CD4-positive, CD25-positive, alpha-beta regulatory T cell (primary cell): ENCODE measurements around the gene NEAT1. TPM values are rescaled to one million over a fixed set of nuclear protein-coding genes. Genes with fewer than 3 reads are reported as not detected.

Experiments
- ATAC-seq, 2 donors: fragments of 150-1000 bp; cut with Tn5 transposase; one replicate each; pipeline ENCODE4 v1.10.0; 2021; ENCODE audit warnings: low read depth in 2 of 2, moderate number of reproducible peaks in 2 of 2, moderate library complexity in 1 of 2
- DNase-seq, 3 donors: peaks; one replicate each; pipeline versions ENCODE4 v3.0.0 to v3.0.0-alpha.2; 2012 to 2022; ENCODE audit warnings: mixed read lengths in 1 of 3
- H3K27ac ChIP-seq: one replicate; pipeline ENCODE4 v1.7.0; 2013; ENCODE audit warnings: mild to moderate bottlenecking, low read length; ENCODE audit not compliant: insufficient read depth, poor library complexity, severe bottlenecking
- H3K27me3 ChIP-seq: one replicate; pipeline ENCODE4 v1.7.0; 2013; ENCODE audit warnings: low read length; ENCODE audit not compliant: control insufficient read depth, insufficient read depth
- H3K36me3 ChIP-seq: one replicate; pipeline ENCODE4 v1.7.0; 2013; ENCODE audit warnings: mild to moderate bottlenecking, low read length, moderate library complexity; ENCODE audit not compliant: control insufficient read depth, insufficient read depth
- H3K4me1 ChIP-seq: 2 replicates; pipeline ENCODE4 v1.7.0; 2013; ENCODE audit warnings: mild to moderate bottlenecking, low read length; ENCODE audit not compliant: insufficient read depth, control insufficient read depth, poor library complexity, severe bottlenecking
- H3K4me3 ChIP-seq: one replicate; pipeline ENCODE4 v1.7.0; 2013; ENCODE audit warnings: low read depth, mild to moderate bottlenecking, low read length, moderate library complexity
- H3K9me3 ChIP-seq, 2 experiments: 1 replicate in 1 of 2; 2 replicates in 1 of 2; pipeline ENCODE4 v1.7.0; 2013; ENCODE audit warnings: low read length in 2 of 2, mild to moderate bottlenecking in 1 of 2, moderate library complexity in 1 of 2; ENCODE audit not compliant: control insufficient read depth in 2 of 2
- H3K27ac Mint-ChIP-seq, 3 donors: one replicate each; pipeline ENCODE4 v1.8.0; 2020 to 2022; ENCODE audit warnings: mild to moderate bottlenecking in 3 of 3, mixed read lengths in 3 of 3, moderate library complexity in 2 of 3
- H3K27me3 Mint-ChIP-seq: one replicate; pipeline ENCODE4 v1.8.0; 2022; ENCODE audit warnings: mild to moderate bottlenecking, mixed read lengths
- H3K36me3 Mint-ChIP-seq: one replicate; pipeline ENCODE4 v1.8.0; 2020; ENCODE audit warnings: mixed read lengths
- H3K4me1 Mint-ChIP-seq, 4 donors: one replicate each; pipeline ENCODE4 v1.8.0; 2020 to 2022; ENCODE audit warnings: mixed read lengths in 4 of 4, mild to moderate bottlenecking in 1 of 4
- H3K4me3 Mint-ChIP-seq, 4 donors: one replicate each; pipeline ENCODE4 v1.8.0; 2020 to 2022; ENCODE audit warnings: mild to moderate bottlenecking in 4 of 4, mixed read lengths in 4 of 4, moderate library complexity in 3 of 4
- H3K9me3 Mint-ChIP-seq, 7 donors: one replicate each; pipeline ENCODE4 v1.8.0; 2020 to 2022; ENCODE audit warnings: mixed read lengths in 7 of 7, mild to moderate bottlenecking in 3 of 7, moderate library complexity in 2 of 7
- polyA plus RNA-seq, 4 donors: library from polyadenylated mRNA; unstranded; fragments of 300-500 nt; fragmentation: Illumina TruSeq; gene quantifications; one replicate each; pipeline ENCODE4 v1.2.3, GENCODE V29; 2021
- total RNA-seq: library from RNA; stranded (reverse); gene quantifications from one replicate; pipeline ENCODE4 v1.2.3, GENCODE V29; 2022

Gene NEAT1
- total and polyA plus RNA-seq, 5 donors from 2014 or later, result 1.4 to 890 (median 2.1) TPM

GRCh38 chr11:65488273-65489034 lies 65.9 kb downstream of the NEAT1 start:
- Mint-ChIP-seq H3K4me3 (no peak overlapping the region), H3K36me3 (no peaks in the 10 kb centered on the region), H3K27ac (peak overlapping the region in 1 of 3 donors; percentile 60), H3K4me1 (peaks cover 0 to 34% (median 11%) of the 10 kb centered on the region in 4 donors), H3K9me3 (no peaks in the 10 kb centered on the region), H3K27me3 (peaks cover 10% of the 10 kb centered on the region)
- no peak overlapping the region for H3K27ac ChIP-seq
- ATAC-seq (no peak), DNase-seq (no peak)
- H3K27me3 ChIP-seq, result no peaks in the 10 kb centered on the region
- H3K4me1 ChIP-seq, result no peaks in the 10 kb centered on the region
- no peak overlapping the region for H3K4me3 ChIP-seq
- no peaks in the 10 kb centered on the region for H3K9me3 ChIP-seq
- H3K36me3 ChIP-seq, result no peaks in the 10 kb centered on the region

DNA sequence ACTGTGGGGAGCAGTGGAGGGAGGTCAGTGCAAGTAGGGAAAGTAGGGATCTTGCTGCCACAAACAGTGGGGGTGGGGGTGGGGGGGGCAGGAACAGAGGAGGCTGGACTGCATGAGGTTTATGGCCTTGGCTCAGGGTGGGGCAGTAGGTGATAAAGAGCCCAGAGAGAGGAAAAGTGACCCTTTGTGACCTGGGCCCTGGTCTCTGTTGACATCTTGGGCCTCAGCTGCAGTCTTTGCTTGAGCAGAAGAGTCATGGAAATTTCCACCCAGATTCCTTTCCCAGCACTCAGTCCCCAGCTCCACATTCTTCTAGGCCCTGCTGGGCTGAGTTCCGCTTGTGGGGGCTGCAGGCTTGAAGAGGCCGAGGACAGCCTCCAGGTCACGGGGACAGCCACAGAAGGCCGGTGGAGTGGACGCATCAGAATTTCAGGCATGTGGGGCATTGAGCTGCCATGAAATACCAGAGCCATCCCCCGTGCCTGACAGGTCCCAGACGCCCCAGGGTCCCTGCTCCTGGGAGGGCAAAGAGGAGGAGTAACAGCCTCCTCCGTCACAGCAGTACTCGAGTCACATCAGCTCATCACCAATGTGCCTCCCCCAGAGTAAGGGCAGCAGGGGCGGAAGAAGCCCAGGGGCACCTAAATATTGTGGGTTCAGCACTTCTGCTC lies 66.6 kb downstream of the NEAT1 start:
- Histone ChIP-seq H3K4me3 (no peak overlapping the region), H3K36me3 (no peaks in the 10 kb centered on the region), H3K27me3 (no peaks in the 10 kb centered on the region), H3K27ac (no peak overlapping the region), H3K9me3 (no peaks in the 10 kb centered on the region), H3K4me1 (no peaks in the 10 kb centered on the region)
- Mint-ChIP-seq H3K9me3 (no peaks in the 10 kb centered on the region), H3K4me1 (peaks cover 0 to 34% (median 11%) of the 10 kb centered on the region in 4 donors), H3K27ac (peak overlapping the region in 1 of 3 donors; percentile 41), H3K36me3 (no peaks in the 10 kb centered on the region), H3K4me3 (no peak overlapping the region), H3K27me3 (peaks cover 10% of the 10 kb centered on the region)
- no peak for ATAC-seq
- DNase-seq, result no peak

GRCh38 chr11:65489706-65490320 lies 67.2 kb downstream of the NEAT1 start:
- Histone ChIP-seq H3K9me3 (no peaks in the 10 kb centered on the region), H3K27ac (no peak overlapping the region), H3K36me3 (no peaks in the 10 kb centered on the region), H3K4me3 (no peak overlapping the region), H3K4me1 (no peaks in the 10 kb centered on the region), H3K27me3 (no peaks in the 10 kb centered on the region)
- no peak for ATAC-seq
- Mint-ChIP-seq H3K27ac (peak overlapping the region in 1 of 3 donors; percentile 41), H3K27me3 (peaks cover 9% of the 10 kb centered on the region), H3K36me3 (no peaks in the 10 kb centered on the region), H3K4me1 (peaks cover 0 to 38% (median 13%) of the 10 kb centered on the region in 4 donors), H3K9me3 (no peaks in the 10 kb centered on the region), H3K4me3 (no peak overlapping the region)
- DNase-seq, result no peak

DNA sequence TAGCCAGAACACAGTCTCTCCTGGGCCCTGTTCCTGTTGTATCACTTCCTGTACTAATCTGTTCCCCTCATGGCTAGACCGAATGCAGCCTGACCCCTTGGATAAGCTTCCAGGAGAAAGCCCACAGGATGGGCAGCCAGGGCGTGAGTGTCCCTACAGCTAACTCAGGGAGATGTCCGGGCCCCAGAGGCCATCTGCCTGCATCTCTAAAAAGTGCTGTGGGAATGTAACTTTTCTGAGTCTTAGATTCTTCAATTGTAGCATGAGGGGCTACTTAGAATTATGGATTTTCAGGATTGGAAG lies 68.5 kb downstream of the NEAT1 start:
- peaks cover 0 to 43% (median 13%) of the 10 kb centered on the region in 4 donors for H3K4me1 Mint-ChIP-seq
- no peak overlapping the region for H3K27ac Mint-ChIP-seq
- Histone ChIP-seq H3K36me3 (no peaks in the 10 kb centered on the region), H3K27me3 (no peaks in the 10 kb centered on the region), H3K27ac (no peak overlapping the region), H3K9me3 (no peaks in the 10 kb centered on the region), H3K4me1 (peaks cover 5% of the 10 kb centered on the region), H3K4me3 (no peak overlapping the region)
- H3K9me3 Mint-ChIP-seq, result no peaks in the 10 kb centered on the region
- peak overlapping the region in 1 of 4 donors; percentile 31 for H3K4me3 Mint-ChIP-seq
- ATAC-seq (no peak), DNase-seq (no peak)
- peaks cover 4% of the 10 kb centered on the region for H3K27me3 Mint-ChIP-seq
- no peaks in the 10 kb centered on the region for H3K36me3 Mint-ChIP-seq

DNA sequence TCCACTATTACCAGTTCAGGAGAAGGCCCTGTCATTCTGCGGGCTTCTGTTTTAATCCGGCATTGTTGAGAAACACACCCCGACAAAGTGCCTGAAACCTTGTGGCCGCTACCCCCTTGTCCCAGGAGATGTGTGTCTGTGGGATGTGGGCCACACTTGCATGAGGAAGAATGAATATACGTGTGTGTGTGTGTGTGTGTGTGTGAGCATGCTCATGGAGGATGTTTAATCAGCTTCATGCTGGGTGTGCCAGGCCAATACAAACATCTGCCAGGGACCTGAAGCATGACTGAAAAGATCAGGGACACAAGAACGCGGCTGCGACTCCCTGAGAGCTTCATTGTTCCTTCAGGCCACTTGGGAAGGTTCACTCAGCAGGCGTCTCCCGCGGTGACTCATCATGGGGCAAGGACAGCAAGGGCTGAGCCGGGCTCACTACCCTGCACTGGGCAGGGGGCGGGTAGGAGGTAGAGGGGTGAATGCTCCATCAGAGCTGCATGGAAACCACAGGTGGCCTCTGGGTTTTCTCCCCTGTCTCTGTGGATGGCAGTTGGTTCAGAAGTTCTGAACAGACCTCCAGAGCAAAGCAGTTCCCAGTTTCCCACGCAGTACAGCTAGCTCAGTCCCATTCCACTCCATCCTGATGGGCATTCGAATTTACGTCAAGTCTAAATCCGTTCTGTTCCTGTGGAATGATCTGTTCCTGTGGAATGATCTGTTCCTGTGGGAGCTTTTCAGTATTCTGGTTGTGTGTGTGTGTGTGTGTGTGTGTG lies 69.2 kb downstream of the NEAT1 start:
- Histone ChIP-seq H3K27me3 (no peaks in the 10 kb centered on the region), H3K4me1 (peaks cover 12% of the 10 kb centered on the region), H3K4me3 (no peak overlapping the region), H3K36me3 (no peaks in the 10 kb centered on the region), H3K9me3 (no peaks in the 10 kb centered on the region), H3K27ac (no peak overlapping the region)
- Mint-ChIP-seq H3K36me3 (no peaks in the 10 kb centered on the region), H3K27ac (peak overlapping the region in 1 of 3 donors; percentile 38), H3K4me3 (peak overlapping the region in 2 of 4 donors; percentile 3 to 31), H3K9me3 (no peaks in the 10 kb centered on the region), H3K4me1 (peaks cover under 1 to 50% (median 16%) of the 10 kb centered on the region in 4 donors), H3K27me3 (peaks cover 4% of the 10 kb centered on the region)
- DNase-seq (no peak), ATAC-seq (no peak)

DNA sequence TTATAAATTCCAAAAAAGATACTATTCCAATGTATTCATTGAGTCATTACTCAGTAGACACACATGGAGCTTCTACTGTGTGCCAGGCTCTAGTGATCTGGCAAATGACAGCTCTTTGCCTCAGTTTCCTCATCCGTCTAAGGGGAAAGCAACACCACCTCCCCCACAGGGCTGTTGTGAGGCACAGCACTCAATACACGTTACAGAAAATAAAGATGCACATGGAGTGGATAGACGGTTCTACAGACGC lies 69.7 kb downstream of the NEAT1 start:
- peaks cover 4% of the 10 kb centered on the region for H3K27me3 Mint-ChIP-seq
- peak overlapping the region in 1 of 3 donors; percentile 31 for H3K27ac Mint-ChIP-seq
- peaks cover 15% of the 10 kb centered on the region for H3K4me1 ChIP-seq
- no peak for ATAC-seq
- no peaks in the 10 kb centered on the region for H3K9me3 Mint-ChIP-seq
- no peak for DNase-seq
- H3K9me3 ChIP-seq, result no peaks in the 10 kb centered on the region
- no peak overlapping the region for H3K27ac ChIP-seq
- peaks cover 6 to 55% (median 21%) of the 10 kb centered on the region in 4 donors for H3K4me1 Mint-ChIP-seq
- H3K36me3 ChIP-seq, result no peaks in the 10 kb centered on the region
- no peaks in the 10 kb centered on the region for H3K36me3 Mint-ChIP-seq
- H3K27me3 ChIP-seq, result no peaks in the 10 kb centered on the region
- H3K4me3 Mint-ChIP-seq, result no peak overlapping the region
- H3K4me3 ChIP-seq, result no peak overlapping the region

- Mint-ChIP-seq H3K36me3 (no peaks in the 10 kb centered on the region), H3K4me3 (peak overlapping the region in 2 of 4 donors; percentile 26 to 50), H3K27ac (peak overlapping the region in 2 of 3 donors; percentile 19 to 60), H3K9me3 (no peaks in the 10 kb centered on the region), H3K4me1 (peaks cover 6 to 52% (median 22%) of the 10 kb centered on the region in 4 donors), H3K27me3 (peaks cover 9% of the 10 kb centered on the region)
- DNase-seq (no peak), ATAC-seq (no peak)
- H3K36me3 ChIP-seq, result no peaks in the 10 kb centered on the region
- H3K9me3 ChIP-seq, result no peaks in the 10 kb centered on the region
- H3K4me3 ChIP-seq, result no peak overlapping the region
- H3K27me3 ChIP-seq, result no peaks in the 10 kb centered on the region
- H3K27ac ChIP-seq, result peak overlapping the region; percentile 10
- peaks cover 16% of the 10 kb centered on the region for H3K4me1 ChIP-seq
These were observed 70.2 kb downstream of the NEAT1 start for GRCh38 chr11:65492637-65493366.
